ENCODE results near the gene FAAP100.

DNA sequence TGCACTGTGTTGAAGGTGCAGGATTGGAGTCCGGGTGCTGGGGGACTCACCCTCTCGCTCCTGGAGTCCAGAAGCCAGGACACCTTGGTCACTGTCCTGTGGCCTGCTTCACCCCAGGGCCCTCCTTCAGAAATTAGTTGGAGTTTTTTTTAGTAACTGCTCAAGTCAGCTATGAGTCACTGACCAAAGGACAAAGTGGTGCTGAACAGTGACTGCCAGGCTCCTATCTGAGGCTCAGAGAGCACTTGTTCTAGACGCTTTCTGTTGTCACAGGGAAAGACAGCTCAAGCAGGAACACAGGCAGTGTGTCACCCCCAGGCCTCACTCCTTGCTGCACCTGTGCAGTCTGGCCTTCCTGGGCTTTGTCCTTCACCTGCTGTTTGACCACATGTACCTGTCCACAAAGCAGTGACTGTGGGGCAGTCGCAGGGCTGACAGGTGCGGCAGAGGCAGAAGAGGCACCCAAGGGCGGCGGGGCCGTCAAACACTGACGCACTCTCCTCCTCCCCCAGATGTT, 4.1 kb upstream of the FAAP100 start:
- no peak for TF ChIP-seq EP300 (IDR thresholded peaks at IDR 0.05; ENCODE audit: low read depth)
- TF ChIP-seq, protein P1, sequence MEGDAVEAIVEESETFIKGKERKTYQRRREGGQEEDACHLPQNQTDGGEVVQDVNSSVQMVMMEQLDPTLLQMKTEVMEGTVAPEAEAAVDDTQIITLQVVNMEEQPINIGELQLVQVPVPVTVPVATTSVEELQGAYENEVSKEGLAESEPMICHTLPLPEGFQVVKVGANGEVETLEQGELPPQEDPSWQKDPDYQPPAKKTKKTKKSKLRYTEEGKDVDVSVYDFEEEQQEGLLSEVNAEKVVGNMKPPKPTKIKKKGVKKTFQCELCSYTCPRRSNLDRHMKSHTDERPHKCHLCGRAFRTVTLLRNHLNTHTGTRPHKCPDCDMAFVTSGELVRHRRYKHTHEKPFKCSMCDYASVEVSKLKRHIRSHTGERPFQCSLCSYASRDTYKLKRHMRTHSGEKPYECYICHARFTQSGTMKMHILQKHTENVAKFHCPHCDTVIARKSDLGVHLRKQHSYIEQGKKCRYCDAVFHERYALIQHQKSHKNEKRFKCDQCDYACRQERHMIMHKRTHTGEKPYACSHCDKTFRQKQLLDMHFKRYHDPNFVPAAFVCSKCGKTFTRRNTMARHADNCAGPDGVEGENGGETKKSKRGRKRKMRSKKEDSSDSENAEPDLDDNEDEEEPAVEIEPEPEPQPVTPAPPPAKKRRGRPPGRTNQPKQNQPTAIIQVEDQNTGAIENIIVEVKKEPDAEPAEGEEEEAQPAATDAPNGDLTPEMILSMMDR (IDR thresholded peaks at IDR 0.05), result no peak
